ENCODE results near the gene TRIM40.
"Not testable (repeated sequence)": the region's sequence is repeated elsewhere in the genome, so short reads cannot be mapped to it uniquely, and the experiment has no call there.

TRIM40 gene

GRCh38 chr6:30130179-30130679 lies 5.7 kb upstream of the TRIM40 start:
- no peak overlapping the region for H3K27ac ChIP-seq
- TF ChIP-seq ZFX (IDR thresholded peaks at IDR 0.05; ENCODE audit: borderline replicate concordance) (no peak), CTCF (IDR thresholded peaks at IDR 0.05) (no peak)

DNA sequence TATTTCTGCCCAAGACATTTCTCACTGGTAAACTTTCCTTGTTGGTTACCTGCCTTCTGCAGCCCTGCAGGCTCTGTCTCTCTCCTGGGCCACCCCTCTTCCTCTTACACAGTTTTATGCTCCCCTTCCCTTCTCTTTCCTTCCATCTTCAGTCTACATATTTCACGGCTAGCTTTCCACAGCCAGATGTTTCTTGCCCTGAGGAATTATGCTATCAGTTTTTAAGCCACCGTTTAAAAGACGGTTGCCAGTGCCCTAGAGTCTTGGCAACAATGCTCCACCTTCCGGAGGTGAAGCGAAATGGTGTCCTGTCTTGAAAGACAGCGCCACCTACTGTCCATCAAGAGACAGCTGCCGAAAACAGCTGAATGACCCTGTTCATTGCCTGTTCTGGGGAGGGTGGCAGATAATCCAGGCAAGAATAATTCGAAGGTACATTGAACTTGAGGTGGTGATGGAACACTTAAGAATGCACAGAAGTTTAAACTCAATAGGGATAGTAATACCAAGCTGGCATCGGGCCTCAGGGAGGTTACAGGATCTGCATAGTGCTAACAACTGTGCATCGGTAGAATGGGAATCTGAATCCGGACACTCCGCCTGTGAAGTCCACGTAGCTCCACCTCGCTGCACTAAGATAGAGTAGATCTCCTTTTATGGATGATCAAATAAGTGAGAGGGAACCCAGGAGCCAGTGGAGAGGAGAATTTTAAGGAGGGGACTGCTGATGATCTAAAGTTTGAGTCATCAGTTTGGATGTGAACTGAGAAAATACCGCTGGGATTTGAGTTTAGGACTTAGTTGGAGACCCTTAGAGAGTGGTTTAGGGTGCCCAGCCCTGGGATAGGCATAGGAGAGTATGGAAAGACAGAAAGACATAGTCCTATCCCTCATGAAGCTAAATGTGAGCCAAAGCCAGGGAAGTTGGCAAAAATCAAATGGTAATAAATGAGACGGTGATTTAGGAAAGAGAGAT lies 4.8 kb upstream of the TRIM40 start:
- TF ChIP-seq ZFX (IDR thresholded peaks at IDR 0.05; ENCODE audit: borderline replicate concordance) (no peak), CTCF (IDR thresholded peaks at IDR 0.05) (peak; percentile 99)

GRCh38 chr6:30131947-30132497 lies 3.9 kb upstream of the TRIM40 start:
- TF ChIP-seq CTCF (IDR thresholded peaks at IDR 0.05) (no peak), ZFX (IDR thresholded peaks at IDR 0.05; ENCODE audit: borderline replicate concordance) (no peak)
- no peak overlapping the region for H3K27ac ChIP-seq

More for the DNA sequence above, 4.8 kb upstream of the TRIM40 start:
- no peak overlapping the region for H3K27ac ChIP-seq

GRCh38 chr6:30135147-30135546 lies 793 bp upstream of the TRIM40 start:
- TF ChIP-seq CTCF (IDR thresholded peaks at IDR 0.05) (no peak), ZFX (IDR thresholded peaks at IDR 0.05; ENCODE audit: borderline replicate concordance) (no peak)
- no peak overlapping the region for H3K27ac ChIP-seq

DNA sequence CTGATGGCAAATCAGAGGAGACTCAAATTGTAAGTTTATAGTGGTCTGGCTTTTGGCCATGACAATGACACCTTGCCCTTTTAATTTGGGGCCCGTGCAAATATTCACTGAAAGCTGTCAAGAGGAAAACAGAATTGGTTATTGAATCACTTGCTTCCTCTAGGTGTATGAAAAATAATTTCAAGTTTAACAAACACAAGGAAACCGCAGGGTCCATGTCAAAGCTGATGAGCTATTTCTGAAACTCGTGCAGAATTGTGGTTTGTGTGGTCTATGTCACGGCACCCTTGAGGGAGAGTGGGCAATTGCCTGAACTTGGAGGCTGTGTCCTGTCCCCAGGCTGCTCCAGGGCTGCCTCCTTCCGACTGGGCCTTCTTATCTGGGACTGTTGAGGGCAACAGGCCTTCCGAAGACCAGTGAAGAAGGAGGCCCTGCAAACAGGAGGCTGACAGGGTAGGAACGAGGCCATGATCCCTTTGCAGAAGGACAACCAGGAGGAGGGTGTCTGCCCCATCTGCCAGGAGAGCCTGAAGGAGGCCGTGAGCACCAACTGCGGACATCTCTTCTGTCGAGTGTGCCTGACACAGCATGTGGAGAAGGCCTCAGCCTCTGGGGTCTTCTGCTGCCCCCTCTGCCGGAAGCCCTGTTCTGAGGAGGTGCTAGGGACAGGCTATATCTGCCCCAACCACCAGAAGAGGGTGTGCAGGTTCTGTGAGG lies 788 bp downstream of the TRIM40 start:
- TF ChIP-seq ZFX (IDR thresholded peaks at IDR 0.05; ENCODE audit: borderline replicate concordance) (no peak), CTCF (IDR thresholded peaks at IDR 0.05) (no peak)
- H3K27ac ChIP-seq, result no peak overlapping the region

DNA sequence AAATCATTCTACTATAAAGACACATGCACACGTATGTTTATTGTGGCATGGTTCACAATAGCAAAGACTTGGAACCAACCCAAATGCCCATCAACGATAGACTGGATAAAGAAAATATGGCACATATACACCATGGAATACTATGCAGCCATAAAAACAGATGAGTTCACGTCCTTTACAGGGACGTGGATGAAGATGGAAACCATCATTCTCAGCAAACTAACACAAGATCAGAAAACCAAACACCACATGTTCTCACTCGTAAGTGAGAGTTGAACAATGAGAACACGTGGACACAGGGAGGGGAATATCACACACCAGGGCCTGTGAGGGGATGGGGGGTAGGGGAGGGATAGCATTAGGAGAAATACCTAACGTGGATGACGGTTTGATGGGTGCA lies 4.3 kb downstream of the TRIM40 start:
- H3K27ac ChIP-seq, result not testable (repeated sequence)

- no peak overlapping the region for H3K27ac ChIP-seq
- TF ChIP-seq CTCF (IDR thresholded peaks at IDR 0.05) (no peak), ZFX (IDR thresholded peaks at IDR 0.05; ENCODE audit: borderline replicate concordance) (no peak)
These were observed 6.7 kb downstream of the TRIM40 start for GRCh38 chr6:30142665-30143064.
